Mesothelial cell of epicardium (in vitro differentiated cells): ENCODE data around the gene DQX1. TPM values are rescaled to one million over a fixed set of nuclear protein-coding genes. Genes with fewer than 3 reads are reported as not detected.

Experiments used
- DNase-seq, 2 experiments: peaks; one replicate each; pipeline ENCODE4 v3.0.0; 2021; ENCODE audit warnings: low spot score in 2 of 2; ENCODE audit not compliant: unreplicated experiment in 2 of 2
- H3K27ac Mint-ChIP-seq: 2 replicates; pipeline ENCODE4 v1.8.0; 2021; ENCODE audit warnings: mixed read lengths
- H3K27me3 Mint-ChIP-seq: 2 replicates; pipeline ENCODE4 v1.8.0; 2021; ENCODE audit warnings: low read depth, mixed read lengths
- H3K36me3 Mint-ChIP-seq: 2 replicates; pipeline ENCODE4 v1.8.0; 2021; ENCODE audit warnings: mixed read lengths
- H3K4me1 Mint-ChIP-seq: 2 replicates; pipeline ENCODE4 v1.8.0; 2021; ENCODE audit warnings: mixed read lengths
- H3K4me3 Mint-ChIP-seq: 2 replicates; pipeline ENCODE4 v1.8.0; 2021; ENCODE audit warnings: mild to moderate bottlenecking, moderate library complexity, mixed read lengths
- H3K9me3 Mint-ChIP-seq: 2 replicates; pipeline ENCODE4 v1.8.0; 2021; ENCODE audit warnings: mixed read lengths
- CTCF ChIP-seq: fragments of 200-600 bp; sonication (generic); IDR thresholded peaks from one replicate; pipeline ENCODE4 v1.5.0; 2021; ENCODE audit warnings: antibody characterized with exemption; ENCODE audit not compliant: unreplicated experiment
- total RNA-seq: library from RNA; stranded (reverse); gene quantifications from 3 replicates; pipeline ENCODE4 v1.2.1, GENCODE V29; 2021

DQX1 gene
- total RNA-seq, 1 donor from 2014 or later, result 0.42 TPM

GRCh38 chr2:74512744-74513604 is 13.1 kb downstream of the DQX1 start:
- Mint-ChIP-seq H3K4me3 (no peak overlapping the region), H3K36me3 (no peaks in the 10 kb centered on the region), H3K9me3 (no peaks in the 10 kb centered on the region), H3K27ac (no peak overlapping the region), H3K4me1 (peaks cover 12% of the 10 kb centered on the region), H3K27me3 (peaks cover 81% of the 10 kb centered on the region)
- DNase-seq, result no peak
- no peak for TF ChIP-seq CTCF

GRCh38 chr2:74511104-74511989 is 14.7 kb downstream of the DQX1 start:
- H3K36me3 Mint-ChIP-seq, result peaks cover 4% of the 10 kb centered on the region
- DNase-seq, result no peak
- no peak for TF ChIP-seq CTCF
- no peak overlapping the region for H3K27ac Mint-ChIP-seq
- H3K9me3 Mint-ChIP-seq, result no peaks in the 10 kb centered on the region
- H3K27me3 Mint-ChIP-seq, result peaks cover 65% of the 10 kb centered on the region
- H3K4me3 Mint-ChIP-seq, result no peak overlapping the region
- H3K4me1 Mint-ChIP-seq, result peaks cover 21% of the 10 kb centered on the region

DNA sequence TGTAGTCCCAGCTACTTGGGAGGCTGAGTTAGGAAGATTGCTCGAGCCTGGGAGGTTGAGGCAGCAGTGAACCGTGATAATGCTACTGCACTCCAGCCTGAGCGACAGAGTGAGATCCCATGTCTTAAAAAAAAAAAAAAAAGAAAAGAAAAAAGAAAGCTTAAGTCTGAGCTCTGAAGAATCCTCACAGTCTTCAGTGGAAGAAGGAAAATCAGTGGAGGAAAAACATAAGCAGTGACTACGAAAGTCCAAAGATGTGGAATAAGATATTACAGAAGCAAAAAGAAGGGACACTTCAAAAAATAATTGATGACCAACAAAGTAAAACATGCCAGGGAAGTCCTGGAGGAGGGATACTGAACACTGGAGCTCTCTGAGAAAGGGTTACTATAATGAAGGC is 15.8 kb downstream of the DQX1 start:
- H3K9me3 Mint-ChIP-seq, result no peaks in the 10 kb centered on the region
- no peak for TF ChIP-seq CTCF
- H3K4me1 Mint-ChIP-seq, result peaks cover 17% of the 10 kb centered on the region
- H3K27ac Mint-ChIP-seq, result no peak overlapping the region
- DNase-seq, result no peak
- H3K4me3 Mint-ChIP-seq, result no peak overlapping the region
- H3K27me3 Mint-ChIP-seq, result peaks cover 57% of the 10 kb centered on the region
- H3K36me3 Mint-ChIP-seq, result peaks cover 6% of the 10 kb centered on the region

DNA sequence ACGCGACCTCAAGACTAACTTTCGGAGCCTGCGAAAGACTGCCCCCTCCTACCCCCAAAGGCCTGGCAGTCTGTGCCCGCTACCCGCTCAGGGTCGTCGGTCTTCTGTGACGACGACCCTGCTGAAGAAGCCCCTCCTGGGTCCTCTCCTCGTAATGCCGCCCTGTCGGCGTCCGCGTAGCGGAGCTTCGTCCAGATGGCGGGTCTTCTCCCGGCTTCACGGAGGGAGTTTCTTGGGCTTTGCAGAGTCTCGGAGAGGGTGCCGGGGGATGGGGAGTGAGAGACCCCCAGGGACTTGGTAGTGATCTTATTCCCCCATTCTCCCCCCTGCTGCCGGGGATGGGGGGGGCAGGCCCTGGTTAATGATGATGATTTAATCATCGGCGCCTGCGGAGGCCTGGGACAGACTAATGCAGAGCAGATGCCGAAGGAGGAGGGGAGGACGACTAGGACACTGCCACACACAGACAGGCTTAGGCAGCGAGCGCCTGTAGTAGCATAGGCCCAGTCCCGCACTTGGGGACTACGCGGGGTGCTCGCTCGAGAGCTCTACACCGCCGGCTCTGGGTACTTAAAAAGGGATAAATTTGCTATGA is 18.0 kb downstream of the DQX1 start:
- peak overlapping the region; percentile 99 for H3K27ac Mint-ChIP-seq
- H3K4me3 Mint-ChIP-seq, result peak overlapping the region; percentile 96
- no peaks in the 10 kb centered on the region for H3K9me3 Mint-ChIP-seq
- no peak for TF ChIP-seq CTCF
- peaks cover 16% of the 10 kb centered on the region for H3K36me3 Mint-ChIP-seq
- DNase-seq, result peak in 1 of 2 experiments; percentile 66
- peaks cover 63% of the 10 kb centered on the region for H3K27me3 Mint-ChIP-seq
- H3K4me1 Mint-ChIP-seq, result peaks cover 29% of the 10 kb centered on the region

- peak; percentile 35 for TF ChIP-seq CTCF
- Mint-ChIP-seq H3K9me3 (no peaks in the 10 kb centered on the region), H3K4me1 (peaks cover 35% of the 10 kb centered on the region), H3K36me3 (peaks cover 16% of the 10 kb centered on the region), H3K27me3 (peaks cover 63% of the 10 kb centered on the region), H3K4me3 (peak within 1 kb of the TSS; percentile 96), H3K27ac (peak within 1 kb of the TSS; percentile 99)
- peak; percentile 95 to 98 for DNase-seq
Observed at GRCh38 chr2:74507145-74507925, 18.7 kb downstream of the DQX1 start, which contains the start of gene PCGF1. Gene PCGF1, minus strand, starts transcription at chr2:74507695. Its CDS starts 27 bp downstream, at chr2:74507668.
